Astrocyte (in vitro differentiated cells and primary cell): ENCODE measurements around the gene PDE5A.

Experiments used
- CTCF ChIP-seq: IDR thresholded peaks from 2 replicates; pipeline ENCODE4 v1.5.1; 2011; ENCODE audit warnings: low read depth, mild to moderate bottlenecking, inconsistent platforms, low read length, moderate library complexity; ENCODE audit not compliant: insufficient read depth
- EZH2 ChIP-seq: IDR thresholded peaks from 2 replicates; pipeline ENCODE4 v1.6.1; 2012; ENCODE audit warnings: mild to moderate bottlenecking, low read length, inconsistent platforms; ENCODE audit not compliant: insufficient read depth

GRCh38 chr4:119581190-119581873 lies 47.3 kb downstream of the PDE5A start:
- TF ChIP-seq CTCF: no peak
- no peak for TF ChIP-seq EZH2
